BJ (cell line): ENCODE results near the gene LRTM2. TPM values are rescaled to one million over a fixed set of nuclear protein-coding genes. Genes with fewer than 3 reads are reported as not detected.
"Not testable (repeated sequence)": the region's sequence is repeated elsewhere in the genome, so short reads cannot be mapped to it uniquely, and the experiment has no call there.

Experiments used
- CTCF ChIA-PET: fragments of 350-600 bp; formaldehyde crosslinking; extraction: SDS; loops from one replicate; lab custom pipeline; 2021; ENCODE audit warnings: antibody characterized with exemption, inconsistent platforms; lab: Yijun Ruan, JAX
- POLR2A ChIA-PET: fragments of 300-600 bp; sonication (Branson Sonifier 250); formaldehyde crosslinking; extraction: SDS; loops from one replicate; lab custom pipeline; 2021; ENCODE audit warnings: antibody characterized with exemption; lab: Charles Lee
- DNase-seq: peaks from one replicate; pipeline ENCODE4 v3.0.0-alpha.2; 2011; ENCODE audit warnings: low read depth
- H3K27me3 ChIP-seq: 2 replicates; pipeline ENCODE4 v1.6.0; 2011; ENCODE audit warnings: low read length; ENCODE audit not compliant: control insufficient read depth, insufficient read depth
- H3K36me3 ChIP-seq: 2 replicates; pipeline ENCODE4 v1.5.1; 2011; ENCODE audit warnings: low read length; ENCODE audit not compliant: control insufficient read depth, insufficient read depth
- H3K4me3 ChIP-seq: 2 replicates; pipeline ENCODE4 v1.5.1; 2011; ENCODE audit warnings: low read depth, mild to moderate bottlenecking, control low read depth, low read length
- CTCF ChIP-seq: IDR thresholded peaks from 2 replicates; pipeline ENCODE4 v1.5.1; 2011; ENCODE audit warnings: low read depth, mild to moderate bottlenecking, control low read depth, inconsistent platforms, low read length, moderate library complexity; ENCODE audit not compliant: insufficient read depth
- polyA plus RNA-seq: library from polyadenylated mRNA; depleted of rRNA; stranded (reverse); fragments of >200 nt; gene quantifications from 2 replicates; pipeline ENCODE4 v1.2.3, GENCODE V29; 2011

Gene LRTM2
- polyA plus RNA-seq, 1 experiment, result not detected

- no peak overlapping the region for H3K4me3 ChIP-seq
- POLR2A ChIA-PET, result no interaction called here
- H3K27me3 ChIP-seq, result peaks cover 30% of the 10 kb centered on the region
- H3K36me3 ChIP-seq, result no peaks in the 10 kb centered on the region
- TF ChIP-seq CTCF, result no peak
- CTCF ChIA-PET, result no interaction called here
- DNase-seq, result no peak
Observed at GRCh38 chr12:1815814-1816729, 4.3 kb upstream of the LRTM2 start.

DNA sequence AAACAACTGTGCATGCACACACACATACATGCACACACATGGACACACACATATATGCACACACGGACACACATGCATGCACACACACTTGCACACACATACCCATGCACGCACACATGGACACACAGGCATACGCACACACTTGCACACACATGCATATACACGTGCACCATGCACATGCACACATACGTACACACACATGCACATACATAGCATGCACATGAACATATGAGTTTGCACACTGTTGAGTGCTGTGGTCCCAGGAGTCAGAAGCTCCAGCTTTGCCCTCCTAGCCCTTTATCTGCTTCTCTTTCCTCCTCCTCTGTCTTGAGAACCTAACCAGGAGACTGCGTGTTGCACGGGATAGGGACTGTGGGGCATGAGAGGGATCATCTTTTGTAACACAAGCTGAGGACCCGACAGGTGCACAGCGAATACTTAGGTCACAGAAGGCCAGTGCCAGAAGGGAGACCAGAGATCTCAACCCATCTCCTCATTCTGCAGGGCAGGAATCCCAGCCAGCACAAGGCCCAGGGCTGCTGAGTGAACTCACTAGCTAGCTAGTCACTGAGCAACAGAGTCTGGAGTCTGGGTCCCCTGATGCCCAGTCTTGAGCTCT lies 3.5 kb upstream of the LRTM2 start:
- Histone ChIP-seq H3K27me3 (peaks cover 36% of the 10 kb centered on the region), H3K4me3 (no peak overlapping the region), H3K36me3 (no peaks in the 10 kb centered on the region)
- CTCF ChIA-PET, result no interaction called here
- DNase-seq, result no peak
- POLR2A ChIA-PET, result no interaction called here
- no peak for TF ChIP-seq CTCF

DNA sequence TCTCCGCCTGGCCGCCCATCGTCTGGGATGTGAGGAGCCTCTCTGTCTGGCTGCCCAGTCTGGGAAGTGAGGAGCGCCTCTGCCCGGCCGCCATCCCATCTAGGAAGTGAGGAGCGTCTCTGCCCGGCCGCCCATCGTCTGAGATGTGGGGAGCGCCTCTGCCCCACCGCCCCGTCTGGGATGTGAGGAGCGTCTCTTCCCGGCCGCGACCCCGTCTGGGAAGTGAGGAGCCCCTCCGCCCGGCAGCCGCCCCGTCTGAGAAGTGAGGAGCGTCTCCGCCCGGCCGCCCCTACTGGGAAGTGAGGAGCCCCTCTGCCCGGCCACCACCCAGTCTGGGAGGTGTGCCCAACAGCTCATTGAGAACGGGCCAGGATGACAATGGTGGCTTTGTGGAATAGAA lies 2.4 kb upstream of the LRTM2 start:
- POLR2A ChIA-PET, H3K4me3 ChIP-seq, H3K36me3 ChIP-seq, CTCF ChIA-PET, DNase-seq: not testable (repeated sequence)
- H3K27me3 ChIP-seq, result peaks cover 39% of the 10 kb centered on the region

GRCh38 chr12:1819050-1819449 lies 1.3 kb upstream of the LRTM2 start:
- POLR2A ChIA-PET, result no interaction called here
- CTCF ChIA-PET, result interaction anchor here (0.6 to 0.7 kb wide), 2 partner anchors 150 to 159 kb away, joined by 3 read pairs; no protein-coding TSS in a partner anchor
- H3K4me3 ChIP-seq, result no peak overlapping the region
- peaks cover 49% of the 10 kb centered on the region for H3K27me3 ChIP-seq
- no peaks in the 10 kb centered on the region for H3K36me3 ChIP-seq
- no peak for TF ChIP-seq CTCF
- no peak for DNase-seq

- H3K4me3 ChIP-seq, result no peak overlapping the region
- no peaks in the 10 kb centered on the region for H3K36me3 ChIP-seq
- no peak for TF ChIP-seq CTCF
- no peak for DNase-seq
- H3K27me3 ChIP-seq, result peaks cover 46% of the 10 kb centered on the region
- ChIA-PET POLR2A (no interaction called here), CTCF (no interaction called here)
Observed at GRCh38 chr12:1819571-1819970, 794 bp upstream of the LRTM2 start.
